Epithelial cell of prostate (primary cell): ENCODE results near the gene TRUB2.
"Not testable (repeated sequence)": the region's sequence is repeated elsewhere in the genome, so short reads cannot be mapped to it uniquely, and the experiment has no call there.

ENCODE experiments used
- DNase-seq: peaks from one replicate; pipeline ENCODE4 v3.0.0-alpha.2; 2011; ENCODE audit warnings: low read depth, low spot score
- H3K27ac ChIP-seq: fragments of 450-650 bp; 2 replicates; pipeline ENCODE4 v1.5.1; 2017; ENCODE audit warnings: mild to moderate bottlenecking

The TRUB2 gene

DNA sequence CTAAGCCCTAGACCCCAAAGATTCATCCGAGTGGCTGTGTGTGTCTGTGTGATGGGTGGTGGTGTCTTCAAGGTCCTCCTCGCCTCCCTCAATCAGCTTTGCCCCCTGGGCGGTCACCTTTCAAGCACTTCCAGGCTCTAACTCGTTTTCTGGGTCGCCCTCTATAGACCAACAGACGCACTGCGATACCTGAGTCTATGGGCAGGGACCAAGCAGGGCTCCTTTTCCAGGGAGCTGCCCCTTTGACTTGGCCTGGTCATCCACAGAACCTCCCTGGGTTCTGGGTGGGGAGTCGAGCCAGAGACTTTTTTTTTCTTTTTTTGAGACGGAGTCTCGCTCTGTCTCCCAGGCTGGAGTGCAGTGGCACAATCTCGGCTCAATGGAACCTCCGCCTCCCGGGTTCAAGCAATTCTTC lies 19.2 kb upstream of the TRUB2 start:
- DNase-seq: no peak

DNA sequence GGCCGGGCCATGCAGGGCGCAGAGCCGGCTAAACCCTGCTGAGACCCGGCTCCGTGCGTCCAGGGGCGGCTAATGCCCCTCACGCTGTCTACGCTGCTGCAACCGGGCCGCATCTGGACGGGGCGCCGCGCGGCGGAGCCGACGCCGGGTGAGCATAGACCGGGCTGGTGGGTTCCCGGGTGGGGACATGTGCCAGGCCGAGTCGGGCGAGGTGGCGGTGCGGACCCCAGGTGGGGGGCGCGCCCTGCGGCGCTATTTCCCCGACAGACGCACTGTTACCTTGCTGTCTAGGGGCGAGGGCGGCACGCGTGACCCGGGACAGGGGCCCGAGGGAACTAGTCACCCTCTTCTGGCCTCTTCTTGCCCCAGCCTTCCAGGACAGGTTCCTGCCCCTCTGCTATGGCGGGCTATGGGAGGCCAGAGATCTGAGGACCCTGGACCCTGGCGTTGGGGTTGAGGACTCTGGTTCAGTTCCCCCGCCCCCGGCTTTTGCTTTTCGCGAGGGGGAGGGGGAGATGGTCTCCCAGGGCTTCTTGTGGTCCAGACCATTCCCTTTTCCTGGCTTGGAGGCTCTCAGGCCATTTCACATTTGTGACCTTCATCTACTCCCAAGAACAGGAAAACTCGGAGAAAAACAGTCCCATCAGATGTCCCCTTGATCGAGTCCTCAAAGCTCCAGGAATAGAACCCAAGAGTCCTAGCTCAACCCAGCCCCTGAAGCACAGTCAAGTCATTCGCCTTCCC lies 18.6 kb upstream of the TRUB2 start:
- peak overlapping the region; percentile 79 for H3K27ac ChIP-seq
- DNase-seq: no peak

More for the DNA sequence above, 19.2 kb upstream of the TRUB2 start:
- peak overlapping the region; percentile 79 for H3K27ac ChIP-seq

DNA sequence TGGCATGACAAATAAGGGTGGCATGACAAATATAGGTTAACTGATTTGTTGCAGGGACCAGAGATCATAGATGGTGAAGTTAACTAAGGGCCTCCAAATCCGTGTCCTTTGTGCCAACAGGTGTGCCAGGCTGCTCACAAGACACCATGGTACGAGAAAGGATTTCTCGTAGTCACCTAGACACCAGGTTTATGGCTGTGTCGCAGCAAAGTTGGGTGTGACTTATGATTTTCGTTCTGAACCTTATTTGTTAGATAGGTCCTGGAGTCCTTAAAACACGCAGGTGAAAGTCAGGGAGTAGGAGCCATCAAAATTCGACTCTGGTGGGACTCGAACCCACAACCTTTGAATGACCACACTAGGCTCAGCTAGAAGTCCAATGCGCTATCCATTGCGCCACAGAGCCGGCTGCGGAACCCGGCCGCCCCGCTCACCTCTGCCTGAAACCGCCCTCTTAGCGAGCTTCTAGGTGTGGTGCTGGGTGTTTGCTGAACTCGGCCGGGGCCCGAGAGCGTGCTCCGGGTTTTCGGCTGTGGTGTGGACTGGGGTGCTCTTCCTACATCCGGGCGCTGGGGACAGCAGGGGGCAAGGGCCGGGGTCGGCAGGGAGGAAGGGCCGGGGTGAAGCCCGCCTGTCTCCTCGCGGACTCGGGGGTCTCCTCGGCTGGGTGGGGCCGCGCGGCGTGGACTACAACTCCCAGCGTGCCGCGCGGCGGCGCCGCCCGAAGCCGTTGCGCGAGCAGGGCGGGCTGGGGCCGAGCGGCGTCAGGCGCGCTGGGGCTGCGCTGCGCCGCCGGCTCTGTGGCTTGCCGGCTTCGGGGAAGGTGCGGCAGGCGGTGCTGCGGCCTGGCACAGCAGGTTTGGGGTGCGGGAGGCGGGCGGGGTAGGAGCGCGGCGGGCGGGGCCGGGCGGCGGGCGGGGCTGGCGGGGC lies 17.8 kb upstream of the TRUB2 start, which contains the start of gene SLC27A4:
Gene SLC27A4, plus strand, starts transcription at position 767 of the 930 bp plus-strand sequence. CDS start 2,606 bp downstream, outside the sequence.
- DNase-seq: peak; percentile 60
- H3K27ac ChIP-seq: peak within 1 kb of the TSS; percentile 79

DNA sequence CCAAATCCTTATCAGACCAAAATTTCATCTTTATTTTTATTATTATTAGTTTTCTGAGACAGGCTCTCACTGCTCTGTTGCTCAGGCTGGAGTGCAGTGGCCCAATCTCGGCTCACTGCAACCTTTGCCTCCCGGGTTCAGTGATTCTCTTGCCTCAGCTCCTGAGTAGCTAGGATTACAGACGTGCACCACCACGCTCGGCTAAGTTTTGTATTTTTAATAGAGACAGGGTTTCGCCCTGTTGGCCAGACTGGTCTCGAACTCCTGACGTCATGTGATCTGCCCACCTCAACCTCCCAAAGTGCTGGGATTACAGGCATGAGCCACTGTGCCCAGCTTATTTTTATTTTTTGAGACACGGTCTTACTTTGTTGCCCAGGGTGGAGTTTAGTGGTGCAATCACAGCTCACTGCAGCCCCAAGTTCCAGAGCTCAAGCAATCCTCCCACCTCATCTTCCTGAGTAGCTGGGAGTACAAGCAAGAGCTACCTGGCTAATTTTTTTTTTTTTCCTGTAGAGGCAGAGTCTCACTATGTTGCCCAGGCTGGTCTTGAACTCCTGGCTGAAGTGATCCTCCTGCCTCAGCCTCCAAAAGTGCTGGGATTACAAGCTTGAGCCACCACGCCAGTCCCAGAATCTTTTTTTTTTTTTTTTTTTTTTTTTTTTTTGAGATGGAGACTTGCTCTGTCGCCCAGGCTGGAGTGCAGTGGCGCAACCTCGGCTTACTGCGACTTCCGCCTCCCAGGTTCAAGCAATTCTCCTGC lies 16.8 kb upstream of the TRUB2 start:
- peak overlapping the region; percentile 79 for H3K27ac ChIP-seq
- DNase-seq: not testable (repeated sequence)

DNA sequence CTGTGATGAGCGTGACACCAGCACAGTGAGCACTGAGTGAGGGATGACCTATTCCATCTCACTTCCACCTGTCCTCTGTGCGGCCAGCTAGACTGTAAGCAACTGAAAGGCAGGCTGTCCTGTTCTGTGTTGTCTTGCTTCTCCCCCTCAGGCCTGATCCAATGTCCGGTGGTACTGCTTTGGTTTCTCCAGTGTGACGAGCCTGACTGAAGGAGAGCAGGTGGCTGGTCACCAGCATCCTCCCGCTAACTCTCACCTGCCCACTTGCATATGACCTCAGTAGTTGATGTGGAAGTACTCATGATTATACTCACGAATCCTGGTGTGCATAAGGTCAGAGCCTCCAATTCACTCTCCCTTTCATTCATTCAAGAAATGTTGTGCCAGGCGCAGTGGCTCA lies 15.7 kb upstream of the TRUB2 start:
- no peak for DNase-seq
- H3K27ac ChIP-seq: no peak overlapping the region

DNA sequence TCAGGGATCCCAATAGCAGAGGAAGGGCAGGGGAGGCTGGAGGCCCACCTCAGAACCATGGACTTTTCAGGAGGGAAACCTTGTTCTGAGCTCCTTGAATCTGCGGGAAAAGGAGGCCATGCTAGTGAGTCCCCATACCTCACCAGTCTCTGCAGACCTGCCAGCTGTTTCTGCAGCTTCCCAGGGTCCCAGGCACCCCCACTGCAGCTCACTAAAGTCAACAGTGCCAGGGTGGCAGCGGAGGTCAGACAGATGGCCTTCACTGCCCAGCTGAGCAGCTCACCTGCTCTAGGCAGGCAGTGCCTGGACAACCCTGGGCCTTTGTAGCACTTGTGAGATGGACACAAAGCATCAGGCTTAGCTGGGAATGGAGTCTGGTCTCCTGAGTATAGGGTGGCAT lies 13.7 kb upstream of the TRUB2 start:
- DNase-seq: no peak

DNA sequence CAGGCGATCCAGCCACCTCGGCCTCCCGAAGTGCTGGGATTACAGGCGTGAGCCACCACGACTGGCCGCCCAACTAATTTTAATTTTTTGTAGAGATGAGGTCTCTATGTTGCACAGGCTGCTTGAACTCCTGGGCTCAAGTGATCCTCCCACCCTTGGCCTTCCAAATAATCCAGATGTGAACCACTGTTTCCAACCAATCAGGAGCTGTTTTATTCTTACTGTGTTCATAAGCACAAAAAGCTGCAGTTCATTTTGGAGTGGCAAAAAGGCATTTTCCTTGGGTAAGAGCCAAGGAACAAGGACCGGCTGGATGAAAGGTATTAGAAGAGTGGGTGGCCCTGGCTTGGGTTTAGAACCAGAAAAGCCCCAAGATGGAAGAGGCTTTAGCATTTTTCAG lies 12.9 kb upstream of the TRUB2 start:
- H3K27ac ChIP-seq: no peak overlapping the region
- no peak for DNase-seq

More for the DNA sequence above, 13.7 kb upstream of the TRUB2 start:
- no peak overlapping the region for H3K27ac ChIP-seq

DNA sequence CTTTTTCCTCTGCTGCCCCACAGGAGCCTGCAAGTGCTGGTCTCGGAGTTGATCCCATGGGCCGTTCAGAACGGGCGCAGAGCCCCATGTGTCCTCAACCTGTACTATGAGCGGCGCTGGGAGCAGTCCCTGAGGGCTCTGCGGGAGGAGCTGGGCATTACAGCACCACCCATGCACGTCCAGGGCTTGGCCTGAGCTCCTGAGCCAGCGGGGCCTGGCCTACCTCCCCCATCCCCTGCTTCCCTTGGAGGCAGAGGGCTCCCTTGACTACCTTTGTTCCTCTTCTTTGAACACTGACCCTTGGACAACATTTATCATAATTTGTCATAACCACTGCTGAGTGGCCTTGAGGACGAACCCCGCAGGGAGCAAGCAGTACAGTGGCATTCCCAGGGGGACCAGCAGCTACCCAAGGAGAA lies 11.2 kb upstream of the TRUB2 start:
- DNase-seq: no peak

DNA sequence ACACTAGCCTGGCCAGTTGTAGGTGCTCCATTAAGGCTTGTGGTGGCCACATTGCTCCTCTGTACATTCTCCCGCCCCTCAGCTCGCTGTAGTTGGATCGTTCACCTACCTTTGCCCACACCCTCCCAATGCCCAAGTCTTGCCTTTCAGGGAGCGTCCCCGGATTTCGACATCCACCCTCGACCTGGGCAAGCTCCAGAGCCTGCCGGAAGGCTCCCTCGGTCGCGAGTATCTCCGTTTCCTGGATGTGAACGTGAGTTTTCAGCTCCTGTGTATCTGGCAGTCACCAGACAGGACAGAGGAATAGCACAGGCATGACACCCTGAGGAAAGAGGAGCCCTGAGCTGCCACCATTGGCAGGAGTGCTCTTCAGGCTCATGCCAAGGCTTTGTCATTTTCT lies 3.4 kb upstream of the TRUB2 start:
- no peak overlapping the region for H3K27ac ChIP-seq
- no peak for DNase-seq

More for the DNA sequence above, 11.2 kb upstream of the TRUB2 start:
- no peak overlapping the region for H3K27ac ChIP-seq

DNA sequence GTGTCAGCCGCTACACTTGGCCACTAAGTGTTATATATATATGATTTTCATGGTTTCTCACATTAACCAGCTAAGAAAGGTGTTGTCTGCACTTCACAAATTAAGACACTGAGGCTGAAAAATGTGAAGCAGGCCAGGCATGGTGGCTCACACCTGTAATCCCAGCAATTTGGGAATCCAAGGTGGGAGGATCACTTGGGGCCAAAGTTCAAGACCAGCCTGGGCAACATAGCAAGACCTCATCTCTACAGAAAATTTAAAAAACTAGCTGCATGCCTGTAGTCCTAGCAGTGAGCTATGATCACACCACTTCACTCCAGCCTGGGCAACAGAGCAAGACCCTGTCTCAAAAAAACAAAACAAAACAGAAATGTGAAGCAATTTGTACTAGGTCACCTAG lies 2.2 kb upstream of the TRUB2 start:
- no peak for DNase-seq
- H3K27ac ChIP-seq: no peak overlapping the region

DNA sequence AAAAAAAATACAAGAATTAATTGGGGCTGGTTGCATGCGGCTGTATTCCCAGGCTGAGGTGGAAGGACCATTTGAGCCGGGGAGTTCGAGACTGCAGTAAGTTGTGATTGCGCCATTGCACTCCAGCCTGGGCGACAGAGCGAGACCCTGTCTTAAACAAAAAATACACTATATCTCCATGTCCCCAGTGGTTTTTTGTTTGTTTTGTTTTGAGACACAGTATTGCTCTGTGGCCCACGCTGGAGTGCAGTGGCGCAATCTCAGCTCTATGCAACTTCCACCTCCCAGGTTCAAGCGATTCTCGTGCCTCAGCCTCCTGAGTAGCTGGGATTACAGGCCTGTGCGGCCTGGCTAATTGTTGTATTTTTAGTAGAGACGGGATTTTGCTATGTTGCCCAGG lies 1.5 kb upstream of the TRUB2 start:
- peak overlapping the region; percentile 87 for H3K27ac ChIP-seq
- DNase-seq: no peak

DNA sequence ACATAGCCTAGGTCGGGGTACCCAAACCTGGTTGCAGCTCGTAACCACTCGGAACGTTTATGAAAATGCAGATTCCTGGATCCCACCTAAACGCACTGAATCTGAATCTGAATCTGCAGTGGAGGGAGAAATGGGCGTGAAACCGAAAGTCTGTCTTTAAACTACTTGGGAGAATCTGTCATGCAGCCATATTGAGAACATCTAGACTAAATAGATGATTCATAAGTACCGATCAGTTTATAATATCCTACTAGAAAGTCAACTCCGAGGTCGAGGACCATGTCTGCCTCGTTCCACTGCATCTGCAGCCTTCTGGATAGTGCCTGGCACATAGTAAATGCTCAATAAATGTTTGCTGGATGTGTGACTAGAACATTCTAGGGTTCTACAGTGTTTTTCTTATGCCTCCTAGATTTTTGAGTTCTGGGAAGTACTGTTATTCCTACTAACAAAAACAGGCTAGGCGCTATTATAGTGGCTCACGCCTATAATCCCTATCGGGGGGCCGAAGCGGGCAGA lies 1.0 kb upstream of the TRUB2 start:
- peak overlapping the region; percentile 87 for H3K27ac ChIP-seq
- no peak for DNase-seq

DNA sequence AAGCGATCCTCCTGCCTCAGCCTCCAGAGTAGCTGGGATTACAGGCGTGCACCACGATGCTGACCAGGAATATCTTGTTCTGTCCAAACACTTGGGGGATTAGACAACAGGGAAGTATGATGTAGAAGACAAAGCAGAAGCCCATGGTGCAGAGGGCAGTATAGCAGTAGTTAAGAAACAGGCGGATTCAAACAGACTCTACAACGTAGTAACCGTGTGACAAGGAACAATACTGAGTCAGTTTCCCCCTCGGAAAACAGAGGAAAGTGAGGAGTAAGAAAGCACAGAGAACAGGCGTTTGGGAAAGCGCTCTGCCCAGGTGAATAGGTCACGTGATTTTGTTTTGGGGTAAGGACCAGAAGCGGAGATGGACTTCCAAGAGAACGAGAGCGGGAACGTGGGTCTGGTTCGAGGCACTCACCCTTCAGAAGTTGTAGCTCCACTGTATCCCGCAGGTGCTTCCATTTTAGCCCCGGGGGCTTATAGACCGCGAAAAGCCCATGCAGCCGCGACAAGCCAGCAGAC lies 306 bp downstream of the TRUB2 start:
- no peak for DNase-seq
- peak overlapping the region; percentile 87 for H3K27ac ChIP-seq

DNA sequence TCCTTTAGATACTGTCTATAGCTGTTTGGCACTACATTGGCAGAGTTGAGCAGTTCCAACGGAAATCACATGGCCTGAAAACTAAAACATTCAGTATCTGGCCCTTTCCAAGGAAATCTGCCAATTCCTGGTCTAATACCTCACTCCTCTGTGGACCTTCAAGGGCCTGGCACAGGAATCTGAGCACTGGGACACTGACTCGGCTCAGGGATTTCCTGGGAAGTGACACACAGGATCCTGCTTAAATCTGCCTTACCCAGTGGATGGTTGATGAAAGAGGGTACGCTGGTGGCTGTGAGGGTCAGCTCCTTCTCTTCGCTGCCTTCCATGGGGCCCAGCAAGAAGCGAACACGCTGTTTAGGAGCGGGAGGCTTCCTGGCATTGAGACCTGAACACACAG lies 904 bp downstream of the TRUB2 start:
- no peak for DNase-seq
- H3K27ac ChIP-seq: no peak overlapping the region

DNA sequence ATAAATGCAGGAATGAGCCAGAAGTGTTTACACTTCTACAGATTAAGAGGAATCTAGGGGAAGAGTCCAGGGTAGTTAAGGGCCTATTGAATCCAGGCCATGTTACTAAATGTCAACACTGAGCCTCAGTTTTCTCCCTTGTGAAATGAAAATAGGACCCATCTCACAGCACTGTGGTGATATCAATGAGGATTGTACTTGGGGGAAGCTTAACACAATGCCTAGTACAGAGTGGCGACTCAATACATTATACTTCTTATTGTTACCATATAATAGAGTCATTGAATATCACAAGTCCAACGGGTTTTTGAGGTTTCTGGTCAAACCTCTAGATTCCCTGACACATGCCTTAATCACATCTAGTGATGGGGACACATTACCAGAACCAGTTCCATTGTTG lies 4.6 kb downstream of the TRUB2 start:
- peak overlapping the region; percentile 7 for H3K27ac ChIP-seq

DNA sequence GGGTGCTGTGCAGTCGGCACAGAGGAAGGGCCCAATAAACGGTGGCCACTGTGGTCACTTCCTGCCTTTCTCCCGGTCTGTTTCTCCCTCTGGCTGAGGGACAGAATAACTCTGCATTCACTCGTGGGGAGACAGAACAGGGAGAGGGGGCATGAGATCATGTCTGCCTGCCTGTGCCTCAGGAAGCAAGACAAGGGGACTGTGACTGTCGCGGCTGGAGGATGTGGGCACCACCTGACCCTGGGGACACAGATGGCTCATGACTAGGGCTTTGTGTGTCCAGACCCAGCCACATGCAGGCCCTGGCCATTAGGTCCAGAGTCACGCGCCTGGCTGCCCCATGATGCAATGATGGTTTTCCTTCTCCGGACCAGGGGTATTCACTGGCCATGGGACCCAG lies 5.8 kb downstream of the TRUB2 start:
- no peak for DNase-seq
- no peak overlapping the region for H3K27ac ChIP-seq

More for the DNA sequence above, 4.6 kb downstream of the TRUB2 start:
- DNase-seq: no peak

DNA sequence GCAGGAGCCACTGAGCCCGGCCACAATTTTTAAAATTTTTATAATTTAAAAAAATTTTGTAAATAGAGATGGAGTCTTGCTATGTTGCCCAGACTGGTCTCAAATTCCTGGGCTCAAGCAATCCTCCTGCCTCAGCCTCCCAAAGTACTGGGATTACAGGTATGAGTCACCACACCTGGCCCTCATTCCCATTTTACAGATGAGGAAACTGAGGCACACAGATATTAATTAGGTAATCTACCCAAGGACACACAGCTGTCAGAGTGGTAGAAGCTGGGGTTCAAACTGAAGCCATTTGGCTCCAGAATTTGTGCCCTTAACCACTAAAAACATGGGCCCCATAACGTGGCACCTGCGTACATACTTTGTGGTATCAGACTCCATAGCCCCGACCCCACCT lies 7.5 kb downstream of the TRUB2 start:
- H3K27ac ChIP-seq: no peak overlapping the region
- DNase-seq: no peak

DNA sequence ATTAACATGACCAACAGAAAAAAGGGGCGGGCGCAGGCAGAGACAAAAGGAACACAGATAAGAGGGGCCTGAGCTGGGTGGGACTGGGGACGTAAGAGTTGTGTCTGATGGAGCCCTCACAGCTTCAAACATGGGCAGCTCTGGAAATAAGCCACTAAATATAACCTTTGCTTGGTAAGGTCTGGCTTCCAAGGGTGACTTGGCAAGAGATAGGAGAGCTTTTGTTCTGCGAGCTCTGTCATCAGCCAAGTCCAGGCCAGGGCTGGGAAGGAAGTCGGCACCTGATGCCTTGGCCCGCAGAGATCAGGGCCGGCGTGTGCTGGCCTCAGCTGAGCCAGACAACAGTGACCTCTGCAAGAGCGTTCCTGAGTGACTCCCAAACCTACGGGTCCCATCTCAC lies 11.8 kb downstream of the TRUB2 start:
- no peak overlapping the region for H3K27ac ChIP-seq
- no peak for DNase-seq

DNA sequence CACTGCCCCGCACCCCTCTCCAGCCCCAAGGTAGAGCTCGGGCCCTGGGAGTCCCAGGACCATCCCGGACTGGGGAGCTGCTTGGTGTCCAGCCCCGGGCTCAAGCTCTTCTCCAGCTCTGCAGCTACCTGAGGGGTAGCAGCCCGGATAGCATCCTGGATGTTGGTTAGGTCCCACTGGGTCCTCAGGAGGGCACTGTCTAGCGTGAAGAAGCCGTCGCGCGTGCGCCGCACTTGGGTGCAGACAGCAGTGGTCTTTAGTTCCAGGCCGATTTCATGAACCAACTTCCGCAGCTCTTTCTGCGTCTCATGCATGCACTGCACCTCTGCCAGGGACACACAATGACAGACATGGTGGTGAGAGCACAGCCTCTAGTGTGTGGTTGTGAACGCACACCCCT lies 12.7 kb downstream of the TRUB2 start:
- no peak overlapping the region for H3K27ac ChIP-seq
- no peak for DNase-seq

DNA sequence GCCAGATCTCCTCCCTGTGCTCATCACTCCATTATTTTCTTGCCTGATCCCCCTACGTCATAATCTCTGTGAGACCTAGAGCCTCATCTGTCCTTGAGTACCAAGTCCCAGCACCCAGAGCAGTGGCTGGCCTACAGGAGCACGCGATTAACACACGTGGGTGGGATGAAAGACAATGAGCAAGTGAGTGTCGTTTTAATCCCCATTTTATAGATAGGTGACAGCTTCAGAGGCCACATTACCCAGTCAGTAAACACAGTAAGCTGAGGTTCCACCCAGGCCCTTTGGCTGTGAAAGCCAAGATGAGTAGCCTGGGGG lies 17.3 kb downstream of the TRUB2 start:
- DNase-seq: no peak
- H3K27ac ChIP-seq: peak overlapping the region; percentile 96
